HG02642 (cell line): Measurements from ENCODE around the gene ATP10A.
"Not testable (repeated sequence)": the region's sequence is repeated elsewhere in the genome, so short reads cannot be mapped to it uniquely, and the experiment has no call there.

Source experiments
- ATAC-seq: cut with Tn5 transposase; IDR thresholded peaks from one replicate; pipeline ENCODE4 v1.9.1; 2021; ENCODE audit warnings: mild to moderate bottlenecking; ENCODE audit not compliant: unreplicated experiment, poor library complexity

Gene ATP10A

DNA sequence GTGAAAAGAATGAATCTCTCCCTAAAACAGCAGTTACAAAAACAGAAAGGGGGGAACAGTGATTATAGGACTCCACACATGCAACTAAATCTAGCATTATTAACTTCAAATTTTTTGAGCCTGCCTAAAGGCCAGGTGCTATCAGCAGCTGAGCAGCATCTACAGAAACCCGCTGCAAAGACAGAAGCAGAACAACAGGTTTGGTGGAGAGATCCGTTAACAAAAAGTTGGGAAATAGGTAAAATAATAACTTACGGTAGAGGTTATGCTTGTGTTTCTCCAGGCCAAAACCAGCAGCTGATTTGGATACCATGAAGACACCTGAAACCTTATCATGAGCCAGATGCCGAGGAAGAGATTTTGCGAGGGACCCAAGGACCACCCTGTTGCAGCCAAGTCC is 222.7 kb downstream of the ATP10A start:
- no peak for ATAC-seq

GRCh38 chr15:25636486-25636885 is 226.6 kb downstream of the ATP10A start:
- not testable (repeated sequence) for ATAC-seq

DNA sequence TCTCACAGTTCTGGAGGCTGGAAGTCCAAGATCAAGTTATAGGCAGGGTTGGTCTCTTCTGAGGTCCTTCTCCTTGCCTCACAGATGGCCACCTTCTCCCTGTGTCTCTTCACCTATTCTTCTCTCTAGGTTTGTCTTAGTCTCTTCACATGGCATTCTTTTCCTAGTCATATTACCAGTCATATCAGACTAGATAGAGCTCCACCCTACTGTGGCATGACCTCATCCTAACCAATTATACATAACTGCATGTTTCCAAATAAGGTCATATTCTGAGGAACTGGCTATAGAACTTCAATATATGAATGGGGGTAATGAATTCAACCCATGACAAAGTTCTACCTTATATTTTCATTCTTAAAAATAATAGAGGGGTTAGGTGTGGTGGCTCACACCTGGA is 227.9 kb downstream of the ATP10A start:
- ATAC-seq: no peak

- no peak for ATAC-seq
Observed at GRCh38 chr15:25633862-25634261, 229.3 kb downstream of the ATP10A start.

GRCh38 chr15:25631971-25632370 is 231.2 kb downstream of the ATP10A start:
- ATAC-seq: no peak
